ENCODE results near the gene TAF9B. TPM values are rescaled to one million over a fixed set of nuclear protein-coding genes. Genes with fewer than 3 reads are reported as not detected.
"Not testable (repeated sequence)": the region's sequence is repeated elsewhere in the genome, so short reads cannot be mapped to it uniquely, and the experiment has no call there.

Gene TAF9B
- total RNA-seq, 2 donors from 2014 or later, result 36.6 to 36.7 TPM

- not testable (repeated sequence) for H3K36me3 ChIP-seq; H3K4me1 ChIP-seq; H3K4me3 ChIP-seq; H3K27ac ChIP-seq; H3K27me3 ChIP-seq; DNase-seq (ENCODE audit: low spot score)
- H3K9me3 ChIP-seq, result peaks cover 10 to 26% of the 10 kb centered on the region in 2 donors
These were observed 7.6 kb upstream of the TAF9B start for GRCh38 chrX:78147002-78147540.

GRCh38 chrX:78140206-78140605, 756 bp upstream of the TAF9B start:
- Histone ChIP-seq H3K4me3 (no peak overlapping the region), H3K27ac (no peak overlapping the region), H3K9me3 (no peaks in the 10 kb centered on the region)

GRCh38 chrX:78133238-78133960, 6.1 kb downstream of the TAF9B start:
- Histone ChIP-seq H3K27ac (no peak overlapping the region), H3K9me3 (no peaks in the 10 kb centered on the region), H3K4me1 (no peaks in the 10 kb centered on the region), H3K36me3 (no peaks in the 10 kb centered on the region), H3K4me3 (no peak overlapping the region), H3K27me3 (no peaks in the 10 kb centered on the region)
- no peak for DNase-seq (ENCODE audit: low spot score)
- no peak for TF ChIP-seq CTCF (IDR thresholded peaks at IDR 0.05)

More at GRCh38 chrX:78140206-78140605, 756 bp upstream of the TAF9B start:
- Histone ChIP-seq H3K4me1 (no peaks in the 10 kb centered on the region), H3K36me3 (no peaks in the 10 kb centered on the region), H3K27me3 (no peaks in the 10 kb centered on the region)
- DNase-seq (ENCODE audit: low spot score), result no peak
- no peak for TF ChIP-seq CTCF (IDR thresholded peaks at IDR 0.05)

GRCh38 chrX:78131117-78131516, 8.3 kb downstream of the TAF9B start:
- no peak for TF ChIP-seq CTCF (IDR thresholded peaks at IDR 0.05)
- H3K9me3 ChIP-seq, result no peaks in the 10 kb centered on the region
- H3K27ac ChIP-seq, result no peak overlapping the region
- peaks cover 14% of the 10 kb centered on the region for H3K36me3 ChIP-seq
- no peak for DNase-seq (ENCODE audit: low spot score)
- no peaks in the 10 kb centered on the region for H3K27me3 ChIP-seq
- H3K4me3 ChIP-seq, result no peak overlapping the region
- no peaks in the 10 kb centered on the region for H3K4me1 ChIP-seq

- no peaks in the 10 kb centered on the region for H3K27me3 ChIP-seq
- no peak overlapping the region for H3K27ac ChIP-seq
- no peak overlapping the region for H3K4me3 ChIP-seq
- TF ChIP-seq CTCF (IDR thresholded peaks at IDR 0.05), result no peak
- no peaks in the 10 kb centered on the region for H3K4me1 ChIP-seq
- peaks cover 16% of the 10 kb centered on the region for H3K36me3 ChIP-seq
- DNase-seq (ENCODE audit: low spot score), result no peak
- no peaks in the 10 kb centered on the region for H3K9me3 ChIP-seq
These were observed 9.1 kb downstream of the TAF9B start for GRCh38 chrX:78130396-78130795.

- Histone ChIP-seq H3K27ac (no peak overlapping the region), H3K36me3 (peaks cover 23% of the 10 kb centered on the region), H3K4me1 (no peaks in the 10 kb centered on the region), H3K9me3 (no peaks in the 10 kb centered on the region), H3K27me3 (no peaks in the 10 kb centered on the region), H3K4me3 (no peak overlapping the region)
- TF ChIP-seq CTCF (IDR thresholded peaks at IDR 0.05), result no peak
- no peak for DNase-seq (ENCODE audit: low spot score)
These were observed 9.7 kb downstream of the TAF9B start for GRCh38 chrX:78129714-78130113.

GRCh38 chrX:78125781-78126180, 13.7 kb downstream of the TAF9B start:
- DNase-seq (ENCODE audit: low spot score); H3K27ac ChIP-seq; H3K9me3 ChIP-seq; H3K27me3 ChIP-seq; H3K4me3 ChIP-seq; H3K4me1 ChIP-seq: not testable (repeated sequence)
- peaks cover 45% of the 10 kb centered on the region for H3K36me3 ChIP-seq
